HG03354 (cell line): ENCODE data around the gene CDC42EP4.

Experiments
- ATAC-seq: cut with Tn5 transposase; IDR thresholded peaks from one replicate; pipeline ENCODE4 v1.9.1; 2021; ENCODE audit warnings: mild to moderate bottlenecking; ENCODE audit not compliant: unreplicated experiment, poor library complexity, severe bottlenecking

CDC42EP4 gene, protein sequence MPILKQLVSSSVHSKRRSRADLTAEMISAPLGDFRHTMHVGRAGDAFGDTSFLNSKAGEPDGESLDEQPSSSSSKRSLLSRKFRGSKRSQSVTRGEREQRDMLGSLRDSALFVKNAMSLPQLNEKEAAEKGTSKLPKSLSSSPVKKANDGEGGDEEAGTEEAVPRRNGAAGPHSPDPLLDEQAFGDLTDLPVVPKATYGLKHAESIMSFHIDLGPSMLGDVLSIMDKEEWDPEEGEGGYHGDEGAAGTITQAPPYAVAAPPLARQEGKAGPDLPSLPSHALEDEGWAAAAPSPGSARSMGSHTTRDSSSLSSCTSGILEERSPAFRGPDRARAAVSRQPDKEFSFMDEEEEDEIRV

DNA sequence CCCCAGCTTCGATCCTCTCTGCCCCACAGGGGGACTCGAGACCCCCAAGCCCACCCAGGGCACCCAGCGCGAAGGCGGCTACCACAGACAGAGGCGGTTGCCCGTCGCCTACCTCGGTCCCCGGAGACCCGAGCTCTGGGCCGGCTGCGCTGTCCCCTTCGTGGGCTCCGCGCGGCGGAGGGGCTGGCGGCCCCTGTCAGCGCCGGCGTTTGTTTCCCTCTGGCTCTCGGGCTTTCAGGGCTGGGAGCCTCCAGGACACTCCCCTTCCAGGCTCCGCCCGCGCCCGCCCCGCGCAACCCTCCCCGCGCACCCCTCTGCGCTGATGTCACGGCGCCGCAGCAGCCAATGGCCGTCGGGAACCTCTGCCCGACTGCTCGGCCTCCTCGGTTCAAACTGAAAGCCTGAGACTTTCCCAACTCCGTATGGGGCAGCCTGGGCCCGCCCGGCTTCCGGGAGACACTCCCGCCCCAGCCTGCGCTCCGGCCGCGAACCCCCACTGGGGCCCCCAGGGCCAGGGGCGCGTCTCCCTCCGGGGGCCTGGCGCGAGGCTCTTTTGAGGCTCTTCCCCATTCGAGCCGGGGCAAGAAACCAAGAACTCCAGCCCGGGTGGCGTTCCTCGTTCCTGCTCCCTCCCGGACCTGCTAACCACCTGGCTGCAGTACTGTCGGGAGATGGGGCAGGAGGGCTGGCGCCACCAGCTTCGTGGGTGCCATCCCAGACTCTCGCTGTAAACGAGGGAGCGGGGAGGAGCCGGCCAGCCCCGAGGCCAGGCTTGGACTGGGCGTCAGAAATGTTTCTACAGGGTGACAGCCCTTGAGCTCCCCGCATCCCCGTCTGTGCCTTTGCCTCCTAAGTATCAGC, at the start of gene CDC42EP4:
TSS of gene CDC42EP4 (minus strand) at position 221 of the 861 bp plus-strand sequence. CDS start 25,501 bp downstream, outside the sequence.
- peak; percentile 90 for ATAC-seq

DNA sequence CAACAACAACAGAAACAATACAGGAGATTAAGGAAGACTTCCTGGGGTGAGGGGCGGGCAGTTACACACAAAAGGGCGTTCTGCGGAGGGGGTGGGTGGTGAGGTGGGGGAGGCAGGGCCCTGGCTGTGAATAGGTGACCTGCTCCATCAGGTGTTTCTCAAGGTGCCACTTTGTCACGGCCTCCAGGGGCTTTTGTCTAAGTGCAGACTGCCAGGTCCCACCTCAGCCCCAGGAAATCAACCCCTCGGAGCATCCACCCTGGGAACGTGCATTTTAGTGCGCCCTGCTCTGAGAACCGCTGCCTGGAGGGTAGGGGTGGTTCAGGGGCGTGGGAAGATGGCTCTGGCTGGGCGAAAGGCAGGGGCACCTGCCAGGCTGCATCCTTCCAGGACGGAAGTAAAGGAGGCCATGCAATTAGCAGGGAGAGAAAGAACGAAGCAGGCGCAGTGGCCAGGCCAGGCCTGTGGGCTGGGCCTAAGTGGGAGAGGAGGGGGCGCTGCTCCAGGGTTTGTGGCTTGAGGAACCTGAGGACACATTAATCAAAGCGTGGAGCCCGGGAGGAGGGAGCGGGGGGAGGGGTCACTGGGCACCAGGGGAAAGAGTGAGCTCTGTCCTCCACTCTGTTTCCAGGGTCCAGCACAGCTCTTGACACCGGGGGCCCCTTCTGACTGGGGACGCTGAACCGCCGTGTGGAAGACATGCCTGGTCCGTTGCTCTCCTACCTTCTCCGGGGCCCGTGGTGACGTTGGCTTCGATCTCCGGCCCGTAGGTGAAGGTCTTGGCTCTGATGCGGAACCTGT, 49.4 kb upstream of the CDC42EP4 start:
- no peak for ATAC-seq

DNA sequence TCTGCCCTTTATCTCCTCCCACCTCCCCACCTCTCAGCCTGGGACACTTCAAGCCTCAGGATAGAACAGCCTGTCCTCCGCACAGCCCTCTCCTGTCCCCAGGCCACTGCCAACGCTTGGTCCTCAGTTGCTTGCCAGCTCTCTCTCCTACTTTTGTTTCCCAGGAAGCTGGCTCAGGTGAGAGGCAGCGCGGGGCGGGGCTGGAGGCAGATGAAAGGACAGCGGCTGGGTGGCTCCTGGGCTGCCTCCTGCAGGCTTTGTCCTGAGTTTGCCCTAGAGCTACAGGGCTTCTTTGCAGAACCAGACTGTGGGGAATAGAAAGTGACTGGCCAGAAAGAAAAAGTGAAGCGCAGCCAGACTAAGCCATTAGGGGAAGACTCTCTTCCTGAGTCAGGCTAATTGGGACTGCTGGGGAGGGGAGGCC, 48.2 kb upstream of the CDC42EP4 start:
- no peak for ATAC-seq

DNA sequence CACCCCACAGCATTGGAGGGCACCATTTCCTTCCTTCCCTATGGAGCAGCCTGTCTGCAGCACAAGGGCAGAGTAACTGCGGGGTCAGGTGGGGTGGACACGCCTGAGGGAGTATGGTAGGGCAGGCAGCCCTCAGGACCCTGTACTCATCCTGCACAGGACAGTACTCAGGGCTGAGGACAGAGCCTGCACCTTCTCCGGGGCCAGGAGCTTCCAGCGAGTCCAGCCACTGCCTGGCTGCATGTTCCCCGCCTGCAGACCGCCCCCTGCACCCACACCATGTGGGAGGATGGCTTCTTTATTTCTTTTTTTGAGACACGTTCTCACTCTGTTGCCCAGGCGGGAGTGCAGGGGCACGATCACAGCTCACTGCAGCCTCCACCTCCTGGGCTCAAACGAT, 47.6 kb upstream of the CDC42EP4 start:
- no peak for ATAC-seq

DNA sequence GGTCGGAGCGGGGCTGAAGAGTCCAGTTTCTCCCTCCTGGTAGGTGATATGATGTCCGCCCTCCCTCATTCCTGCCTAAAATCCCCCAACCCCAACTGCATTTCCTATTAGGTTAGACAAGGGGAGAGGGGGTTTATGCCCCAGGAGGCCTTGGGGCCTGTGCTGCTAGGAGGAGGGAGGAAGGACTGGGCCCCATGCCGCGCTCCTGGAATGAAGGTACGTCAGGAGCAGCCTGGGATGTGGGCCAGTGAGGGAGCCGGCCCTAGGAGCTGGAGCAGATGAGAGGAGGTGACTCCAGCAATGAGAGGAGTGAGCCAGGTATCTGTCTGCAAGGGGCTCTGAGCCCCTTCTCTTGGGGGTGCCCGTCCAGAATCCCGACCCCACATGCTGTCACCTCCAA, 46.9 kb upstream of the CDC42EP4 start:
- no peak for ATAC-seq

DNA sequence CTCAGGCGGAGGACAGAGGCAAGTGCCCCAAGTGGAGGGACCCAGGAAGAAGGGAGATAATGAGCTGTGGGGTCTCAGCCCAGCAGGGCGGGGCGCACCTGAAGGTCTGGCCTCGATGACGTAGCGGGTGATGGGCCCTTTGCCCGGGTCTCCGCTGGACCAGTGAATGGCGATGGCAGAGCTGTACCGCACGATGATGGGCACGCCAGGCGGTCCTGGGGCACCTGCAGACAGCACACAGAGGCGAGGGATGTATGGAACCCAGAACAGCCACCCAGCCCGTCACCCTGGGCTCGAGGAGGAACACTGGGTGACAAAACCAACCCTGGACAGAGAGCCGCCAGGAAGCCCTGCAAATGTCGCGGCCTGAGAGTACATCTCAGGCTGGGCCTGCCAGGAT, 46.2 kb upstream of the CDC42EP4 start:
- ATAC-seq, result no peak

DNA sequence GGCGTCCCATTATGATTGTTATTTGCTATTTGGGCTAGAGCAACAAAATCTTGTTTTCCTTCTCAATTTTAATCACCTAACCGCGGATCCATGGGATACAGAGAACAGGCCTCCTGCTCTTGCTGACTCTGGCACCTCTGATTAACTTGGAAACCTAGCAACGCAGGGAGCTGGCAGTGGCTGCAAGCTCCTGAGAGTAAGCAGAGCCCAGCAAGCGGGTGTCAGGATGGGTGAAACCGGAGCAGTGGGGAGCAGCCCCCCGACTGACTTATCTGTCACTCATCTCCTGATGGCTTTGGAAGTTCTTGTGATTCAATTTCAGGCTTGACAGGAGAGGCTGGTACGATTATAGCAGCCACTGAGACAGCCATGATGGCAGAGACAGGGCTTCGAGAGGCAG, 45.5 kb upstream of the CDC42EP4 start:
- ATAC-seq, result no peak

DNA sequence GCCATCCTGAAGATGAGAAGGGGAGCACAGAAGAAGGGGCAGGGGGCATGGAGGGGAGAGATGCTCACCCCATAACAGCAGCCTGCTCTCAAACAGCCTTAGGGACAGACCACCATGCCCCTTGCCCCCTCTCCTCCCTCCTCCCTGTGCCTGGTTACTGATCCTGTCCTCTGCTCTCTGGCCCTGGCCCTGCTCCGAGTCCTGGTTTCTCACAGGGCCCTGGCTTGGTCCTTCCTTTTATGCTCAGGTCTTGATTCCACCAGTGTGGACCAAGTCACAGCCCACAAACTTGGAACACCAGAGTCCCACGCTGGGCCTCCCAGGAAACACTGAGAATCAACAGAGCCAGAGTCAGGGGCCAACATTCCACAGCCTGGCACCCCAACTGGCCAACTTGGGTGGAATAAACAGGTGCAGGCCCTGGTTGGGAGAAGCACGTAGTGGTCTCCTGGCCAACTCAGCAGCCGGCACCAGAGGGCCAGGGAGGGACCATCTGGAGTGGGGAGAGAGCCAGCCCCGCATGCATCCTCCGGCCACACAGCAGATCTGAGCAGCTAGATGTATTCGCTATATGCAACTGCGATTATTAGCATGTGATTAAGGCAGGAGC, 44.9 kb upstream of the CDC42EP4 start:
- no peak for ATAC-seq

DNA sequence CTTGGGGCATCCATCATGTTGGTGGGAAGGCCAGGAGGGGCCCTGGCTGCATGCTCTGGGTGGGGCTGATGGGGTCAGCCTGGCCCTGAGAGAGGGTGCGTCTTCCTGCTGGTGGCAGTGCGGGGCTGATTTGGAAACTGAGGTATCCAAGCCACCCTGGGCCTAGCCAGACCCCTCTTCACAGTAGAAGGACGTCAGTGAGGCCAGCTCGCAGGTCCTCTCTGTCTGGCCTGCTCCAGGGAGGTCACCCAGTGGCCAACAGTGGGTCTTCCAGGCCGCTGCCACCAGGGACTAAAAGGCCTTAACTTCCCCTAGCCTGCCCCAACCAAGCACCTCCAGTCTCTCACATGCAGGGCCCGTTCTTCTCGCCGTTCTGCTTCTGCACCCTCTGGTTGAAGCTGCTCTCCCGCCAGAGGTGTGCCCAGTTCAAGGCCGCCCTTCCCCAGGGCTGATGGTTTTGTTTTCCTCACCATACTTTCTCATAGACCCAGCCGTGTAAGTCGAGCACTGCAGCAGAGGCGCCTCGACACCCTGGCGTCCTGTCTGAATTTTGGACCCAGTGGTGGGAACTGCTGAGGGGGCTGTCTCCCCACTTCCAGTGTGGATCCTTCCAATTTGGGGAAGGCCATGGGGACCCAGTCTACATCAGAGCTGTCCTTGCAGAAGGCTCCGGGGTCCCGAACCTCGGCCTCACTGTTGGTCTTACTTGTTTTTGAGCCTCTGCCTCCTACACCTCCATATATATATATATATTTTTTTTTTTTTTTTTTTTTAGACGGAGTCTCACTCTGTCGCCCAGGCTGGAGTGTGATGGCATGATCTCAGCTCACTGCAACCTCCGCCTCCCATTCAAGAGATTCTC, 42.9 kb upstream of the CDC42EP4 start:
- no peak for ATAC-seq

DNA sequence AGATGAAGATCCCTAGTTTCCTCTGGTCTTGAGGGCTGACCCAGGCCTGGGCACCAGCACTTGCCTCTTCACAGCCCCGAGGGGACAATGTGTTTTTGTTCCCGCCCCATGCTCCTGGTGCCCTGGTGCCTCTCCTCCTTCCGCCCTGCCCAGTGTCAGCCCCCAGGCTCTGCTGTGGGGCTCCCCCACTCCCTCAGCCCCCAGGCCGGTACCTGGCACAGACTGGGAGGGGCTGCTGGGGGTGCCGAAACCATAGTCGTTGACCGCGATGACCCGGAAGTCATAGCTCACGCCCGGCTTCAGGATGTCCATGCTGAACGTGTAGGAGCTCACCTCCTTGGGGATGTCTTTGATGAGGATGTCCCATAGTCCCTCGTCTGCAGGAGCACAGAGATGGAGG, 40.5 kb upstream of the CDC42EP4 start:
- no peak for ATAC-seq

DNA sequence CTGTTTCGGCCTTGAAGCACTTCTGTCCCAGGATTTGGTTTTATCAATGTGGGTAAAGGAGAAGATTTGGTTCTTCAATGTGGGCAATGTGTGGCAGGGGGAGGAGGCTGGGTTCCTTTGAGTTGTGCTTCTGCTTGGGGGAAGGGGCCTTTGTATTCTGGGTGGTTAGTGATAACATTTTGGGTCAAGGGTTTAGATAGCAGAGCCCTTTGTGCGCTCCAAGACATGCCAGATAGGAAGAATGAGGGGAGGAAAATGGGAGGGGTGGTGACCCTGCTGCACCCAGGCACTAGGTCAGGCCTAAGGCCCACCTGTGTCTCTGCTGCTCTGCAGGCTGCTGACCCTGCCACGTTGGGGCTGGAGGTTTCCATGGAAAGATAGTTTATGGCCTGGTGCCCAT, 40.0 kb upstream of the CDC42EP4 start:
- no peak for ATAC-seq

DNA sequence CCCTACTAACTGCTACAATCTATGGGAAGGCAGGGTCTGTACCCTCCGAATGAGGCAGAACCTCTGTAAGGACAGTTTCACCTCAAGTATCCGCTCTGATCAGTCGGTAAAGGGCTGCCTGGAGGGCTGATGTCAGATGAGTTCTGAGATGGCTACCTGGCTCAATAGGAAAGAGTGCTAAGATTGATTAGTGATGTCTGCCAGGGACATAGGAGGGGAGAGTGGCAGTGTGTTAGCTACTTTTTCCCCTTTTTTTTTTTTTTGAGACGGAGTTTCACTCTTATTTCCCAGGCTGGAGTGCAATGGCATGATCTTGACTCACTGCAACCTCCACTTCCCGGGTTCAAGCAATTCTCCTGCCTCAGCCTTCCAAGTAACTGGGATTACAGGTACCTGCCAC, 39.1 kb upstream of the CDC42EP4 start:
- ATAC-seq, result no peak

DNA sequence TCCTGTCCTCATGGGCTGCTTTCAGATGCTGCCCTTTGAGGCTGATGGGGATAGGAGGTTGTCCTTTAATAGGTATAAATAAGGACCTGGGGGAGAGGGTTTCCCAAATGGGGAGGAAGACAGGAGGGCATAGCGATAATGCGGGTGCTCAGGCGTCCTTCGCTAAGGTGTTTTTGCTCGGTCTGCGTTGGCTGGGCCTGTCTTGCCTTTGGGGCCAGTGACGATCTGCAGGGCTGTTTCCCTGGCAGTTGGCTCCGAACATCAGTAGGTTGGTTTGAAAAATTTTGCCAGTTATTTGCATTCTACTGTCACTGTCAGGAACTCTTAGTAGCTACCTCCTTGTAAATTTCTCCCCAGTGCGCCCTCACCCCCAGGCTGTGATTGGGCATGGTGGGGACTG, 37.8 kb upstream of the CDC42EP4 start:
- no peak for ATAC-seq

DNA sequence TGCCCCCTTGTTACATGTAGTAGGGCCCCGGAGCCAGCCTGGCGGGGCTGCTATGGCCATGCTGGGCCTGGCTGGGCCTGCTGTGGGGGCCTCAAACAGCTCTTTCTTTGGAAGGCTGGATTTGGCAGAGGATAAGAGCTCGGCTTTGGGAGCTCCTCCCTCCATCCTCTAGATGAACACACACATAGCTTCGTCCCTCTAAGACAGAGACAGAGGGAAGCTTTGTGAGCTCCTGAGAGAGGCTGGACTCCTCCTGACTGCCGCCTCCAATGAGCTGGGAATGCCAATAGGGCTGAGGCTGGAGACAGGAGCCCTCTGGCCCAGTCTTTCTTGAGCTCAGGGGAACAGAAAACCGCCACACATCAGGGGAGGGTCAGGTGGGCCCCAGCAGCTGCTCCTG, 37.3 kb upstream of the CDC42EP4 start:
- no peak for ATAC-seq

DNA sequence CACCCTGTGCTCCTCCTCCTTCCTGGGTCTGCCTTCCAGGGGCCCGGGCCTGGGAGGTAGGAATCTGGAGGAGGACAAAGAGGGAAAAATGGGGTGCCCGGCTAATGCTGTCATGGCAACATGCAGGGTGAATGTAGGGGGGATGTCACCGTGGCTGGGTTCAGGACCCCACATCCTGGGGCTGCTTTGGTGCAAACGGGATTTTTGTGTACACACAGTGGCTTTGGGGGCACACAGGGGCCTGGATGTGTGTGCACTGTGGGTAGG, 37.0 kb upstream of the CDC42EP4 start:
- ATAC-seq, result no peak

DNA sequence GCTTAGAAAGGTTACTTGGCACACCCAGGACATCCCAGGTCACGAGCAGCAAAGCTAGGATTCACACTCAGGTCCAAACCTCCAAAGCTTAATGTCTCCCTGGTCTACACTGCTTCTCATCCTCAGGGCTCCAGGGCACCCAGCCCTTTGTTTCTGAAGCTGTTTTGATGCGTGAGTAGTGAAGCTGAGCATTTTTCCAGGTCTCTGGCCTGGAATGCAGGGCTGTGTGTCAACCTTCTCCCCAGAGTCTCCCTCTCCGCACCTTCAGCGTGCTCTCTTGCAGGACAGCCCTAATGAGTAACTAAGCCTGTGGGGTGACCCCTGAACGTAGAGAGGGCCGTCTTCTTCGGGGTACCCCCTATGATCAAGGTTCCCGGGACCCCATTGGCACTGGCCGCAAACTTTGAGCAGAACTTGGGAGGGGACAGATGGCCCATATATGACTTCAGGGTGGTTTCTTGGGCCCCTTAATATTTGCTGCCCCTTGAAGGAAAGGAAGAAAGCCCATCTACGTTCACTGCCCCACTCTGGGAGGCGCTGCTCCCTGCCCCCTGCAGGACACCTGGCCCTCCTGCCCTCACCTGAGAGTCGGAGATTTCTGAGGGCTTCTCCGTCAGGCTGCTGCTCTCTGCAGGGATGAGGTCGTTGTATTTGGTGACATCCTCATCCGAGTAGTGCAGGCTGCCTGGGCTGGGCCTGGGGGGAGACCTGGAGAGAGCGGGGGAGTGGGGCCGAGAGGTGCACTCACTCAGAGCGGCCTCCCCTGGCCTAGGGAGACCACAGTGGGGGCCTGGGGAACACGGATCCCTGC, 36.4 kb upstream of the CDC42EP4 start:
- no peak for ATAC-seq

DNA sequence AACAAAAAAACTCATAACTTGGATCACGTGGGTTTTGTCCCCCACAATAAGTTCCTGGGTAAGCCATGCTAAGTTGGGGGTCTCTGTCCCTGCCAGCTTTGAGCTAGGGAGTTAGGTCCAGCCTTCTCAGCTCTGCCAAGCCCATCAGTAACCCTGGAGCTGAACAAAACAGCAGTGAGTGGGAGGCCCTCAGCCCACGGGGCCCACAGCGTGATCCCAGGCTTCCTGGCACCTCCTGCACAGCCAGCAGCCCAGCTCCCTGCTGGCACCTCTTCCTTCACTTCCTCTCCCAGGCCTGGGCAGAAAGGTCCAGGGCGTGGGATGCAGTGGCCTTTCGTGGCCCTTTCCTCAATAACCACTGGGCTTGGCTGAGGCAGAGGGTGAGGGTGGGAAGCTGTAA, 35.5 kb upstream of the CDC42EP4 start:
- ATAC-seq, result no peak

DNA sequence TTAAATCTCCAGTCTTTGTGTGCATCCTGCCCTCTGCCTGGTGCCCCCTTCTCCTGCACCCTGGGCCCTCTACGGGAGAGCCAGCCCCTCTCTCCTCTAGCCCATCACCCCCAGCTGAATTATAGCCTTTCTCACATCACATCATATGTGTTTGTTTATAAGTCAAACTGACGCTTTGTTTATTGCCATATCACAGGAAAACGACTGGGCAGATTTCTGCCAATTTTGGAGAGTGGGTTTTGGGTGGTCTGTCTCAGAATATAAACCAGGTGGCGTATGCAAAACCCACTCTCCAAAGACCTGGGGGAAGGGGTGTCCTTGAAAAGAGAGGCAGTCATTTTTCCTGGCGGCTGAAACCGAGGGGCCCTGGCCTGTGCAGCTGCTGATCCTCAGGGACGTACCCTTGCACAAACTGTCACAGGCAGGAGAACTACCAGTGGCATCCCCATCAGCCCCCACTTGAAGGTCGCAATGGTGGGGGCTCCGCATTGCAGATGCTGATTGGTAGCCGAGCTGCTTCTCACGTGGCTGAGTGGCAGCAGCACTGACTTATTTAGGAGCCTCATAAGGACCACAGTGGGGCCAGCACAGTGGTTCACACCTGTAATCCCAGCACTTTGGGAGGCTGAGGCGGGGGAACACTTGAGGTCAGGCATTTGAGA, 34.8 kb upstream of the CDC42EP4 start:
- no peak for ATAC-seq
